ENCODE data around the gene WDR33.

- TF ChIP-seq CTCF (conservative IDR thresholded peaks at IDR 0.05; ENCODE audit: low read length) (no peak), EZH2phosphoT487 (IDR thresholded peaks at IDR 0.05; ENCODE audit: borderline replicate concordance, low read depth, low read length) (no peak)
Observed at GRCh38 chr2:127661949-127662510, 148.9 kb downstream of the WDR33 start.

Measured in OCI-LY7 (cell line).